Osteoblast (primary cell): Measurements from ENCODE around the gene METTL25. TPM values are rescaled to one million over a fixed set of nuclear protein-coding genes. Genes with fewer than 3 reads are reported as not detected.

Experiments used
- DNase-seq: peaks from one replicate; pipeline ENCODE4 v3.0.0; 2011; ENCODE audit warnings: low spot score, mixed read lengths; ENCODE audit not compliant: insufficient read length; ENCODE audit errors: missing footprints
- H2AFZ ChIP-seq: 2 replicates; pipeline ENCODE4 v1.6.0; 2011; ENCODE audit warnings: mild to moderate bottlenecking, low read length
- H3K27ac ChIP-seq: 2 replicates; pipeline ENCODE4 v1.5.1; 2011; ENCODE audit warnings: mild to moderate bottlenecking, low read depth, low read length, moderate library complexity
- H3K27me3 ChIP-seq: 2 replicates; pipeline ENCODE4 v1.6.0; 2012; ENCODE audit warnings: mild to moderate bottlenecking, control low read depth, inconsistent platforms, low read length, moderate library complexity; ENCODE audit not compliant: insufficient read depth
- H3K36me3 ChIP-seq: 2 replicates; pipeline ENCODE4 v1.5.1; 2011; ENCODE audit warnings: mild to moderate bottlenecking, low read length, control low read depth, moderate library complexity; ENCODE audit not compliant: insufficient read depth
- H3K4me1 ChIP-seq: 2 replicates; pipeline ENCODE4 v1.5.1; 2011; ENCODE audit warnings: mild to moderate bottlenecking, low read length, control low read depth, moderate library complexity; ENCODE audit not compliant: insufficient read depth
- H3K4me2 ChIP-seq: 2 replicates; pipeline ENCODE4 v1.6.0; 2011; ENCODE audit warnings: mild to moderate bottlenecking, low read length; ENCODE audit not compliant: insufficient read depth
- H3K4me3 ChIP-seq: fragments of 200-600 bp; sonication (generic); 3 replicates; pipeline ENCODE4 v1.5.1; 2012; ENCODE audit warnings: mild to moderate bottlenecking, low read length, inconsistent platforms; ENCODE audit not compliant: insufficient read depth
- H3K79me2 ChIP-seq: 2 replicates; pipeline ENCODE4 v1.6.0; 2012; ENCODE audit warnings: mild to moderate bottlenecking, low read length, control low read depth, inconsistent platforms; ENCODE audit not compliant: insufficient read depth
- H3K9me3 ChIP-seq: 2 replicates; pipeline ENCODE4 v1.5.1; 2011; ENCODE audit warnings: low read depth, low read length, control low read depth
- H4K20me1 ChIP-seq: 2 replicates; pipeline ENCODE4 v1.6.0; 2012; ENCODE audit warnings: mild to moderate bottlenecking, low read length, control low read depth; ENCODE audit not compliant: insufficient read depth
- CTCF ChIP-seq: IDR thresholded peaks from 2 replicates; pipeline ENCODE4 v1.5.1; 2011; ENCODE audit warnings: mild to moderate bottlenecking, low read depth, low read length, moderate library complexity; ENCODE audit errors: extremely low read depth
- total RNA-seq: library from RNA; depleted of rRNA; stranded (reverse); fragments of >200 nt; gene quantifications from 2 replicates; pipeline ENCODE4 v1.2.3, GENCODE V29; 2012

METTL25 gene
- total RNA-seq, 1 donor = 18.1 TPM

DNA sequence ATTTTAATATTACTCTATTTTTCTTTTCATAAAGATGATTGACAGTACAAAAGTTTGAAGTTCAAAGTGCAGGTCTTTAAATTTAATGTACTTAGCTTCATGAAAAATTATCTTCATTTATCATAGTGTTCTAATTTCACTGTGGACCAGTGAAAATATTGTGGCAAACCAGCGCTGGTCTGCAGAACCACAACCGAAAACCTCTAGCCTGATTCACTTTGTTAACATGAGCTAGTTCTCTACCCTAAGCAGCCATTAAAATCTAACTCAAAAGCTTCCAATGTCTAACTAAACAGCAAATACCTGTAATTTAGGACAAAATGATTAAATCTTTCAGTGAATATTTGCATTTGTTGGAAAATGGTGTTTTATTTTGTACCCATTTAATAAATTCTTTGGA lies 167.3 kb downstream of the METTL25 start:
- Histone ChIP-seq H3K4me1 (no peaks in the 10 kb centered on the region), H3K4me3 (no peak overlapping the region), H4K20me1 (no peaks in the 10 kb centered on the region), H3K27ac (no peak overlapping the region), H3K4me2 (no peak overlapping the region), H2AFZ (no peak overlapping the region), H3K79me2 (no peaks in the 10 kb centered on the region), H3K27me3 (no peaks in the 10 kb centered on the region), H3K36me3 (no peaks in the 10 kb centered on the region), H3K9me3 (no peaks in the 10 kb centered on the region)
- TF ChIP-seq CTCF = no peak
- DNase-seq = no peak

GRCh38 chr12:82527165-82527780 lies 168.9 kb downstream of the METTL25 start:
- TF ChIP-seq CTCF = peak; percentile 86
- no peaks in the 10 kb centered on the region for H4K20me1 ChIP-seq

More at GRCh38 chr12:82527165-82527780, 168.9 kb downstream of the METTL25 start:
- Histone ChIP-seq H3K4me2 (no peak overlapping the region), H3K4me1 (no peaks in the 10 kb centered on the region), H3K4me3 (no peak overlapping the region), H2AFZ (no peak overlapping the region), H3K27me3 (no peaks in the 10 kb centered on the region), H3K79me2 (no peaks in the 10 kb centered on the region), H3K9me3 (no peaks in the 10 kb centered on the region), H3K27ac (no peak overlapping the region), H3K36me3 (no peaks in the 10 kb centered on the region)
- DNase-seq = no peak

Other genes starting within 250 kb of the METTL25 start
- gene CCDC59, start 142 bp upstream of the METTL25 start, total RNA-seq = 47.4 and 48.3 TPM in 2 replicates